Right atrium auricular region (tissue), 2 donors: ENCODE measurements around the gene THAP8. TPM values are rescaled to one million over a fixed set of nuclear protein-coding genes. Genes with fewer than 3 reads are reported as not detected.

Source experiments
- DNase-seq: peaks from one replicate; pipeline ENCODE4 v3.0.0-alpha.2; 2019; ENCODE audit warnings: low spot score
- H3K27ac ChIP-seq, 2 donors: fragments of 200-600 bp; sonication (generic); 1 replicate in 1 of 2; 2 replicates in 1 of 2; pipeline ENCODE4 v1.5.1; 2016 to 2019
- H3K27me3 ChIP-seq, 2 donors: fragments of 200-600 bp; sonication (generic); one replicate each; pipeline versions ENCODE4 v1.5.1 to v1.6.0; 2017 to 2019
- H3K36me3 ChIP-seq: fragments of 200-600 bp; sonication (generic); one replicate; pipeline ENCODE4 v1.5.1; 2016
- H3K4me1 ChIP-seq, 2 donors: fragments of 200-600 bp; sonication (generic); one replicate each; pipeline versions ENCODE4 v1.5.1 to v1.6.0; 2017 to 2019
- H3K4me3 ChIP-seq, 2 donors: fragments of 200-600 bp; sonication (generic); 1 replicate in 1 of 2; 2 replicates in 1 of 2; pipeline ENCODE4 v1.5.1; 2017 to 2019; ENCODE audit warnings: mild to moderate bottlenecking in 1 of 2, moderate library complexity in 1 of 2
- H3K9me3 ChIP-seq, 2 donors: fragments of 200-600 bp; sonication (generic); one replicate each; pipeline ENCODE4 v1.5.1; 2019
- total RNA-seq, 2 donors: library from RNA; depleted of rRNA; stranded (reverse); fragments of >200 nt; gene quantifications; one replicate each; pipeline ENCODE4 v1.1.0, GENCODE V29; 2016
- TF ChIP-seq, protein P1 (sequence below), 2 donors: fragments of 200-600 bp; sonication (generic); IDR thresholded peaks; one replicate each; pipeline ENCODE4 v1.5.1; 2019; ENCODE audit warnings: antibody characterized with exemption in 2 of 2

The THAP8 gene
- total RNA-seq, 2 donors from 2014 or later: 5.7 to 11.6 TPM

- H3K4me3 ChIP-seq: no peak overlapping the region
- no peak for DNase-seq
- no peaks in the 10 kb centered on the region for H3K36me3 ChIP-seq
- no peak overlapping the region for H3K27ac ChIP-seq
- H3K4me1 ChIP-seq: no peaks in the 10 kb centered on the region
- TF ChIP-seq, protein P1, sequence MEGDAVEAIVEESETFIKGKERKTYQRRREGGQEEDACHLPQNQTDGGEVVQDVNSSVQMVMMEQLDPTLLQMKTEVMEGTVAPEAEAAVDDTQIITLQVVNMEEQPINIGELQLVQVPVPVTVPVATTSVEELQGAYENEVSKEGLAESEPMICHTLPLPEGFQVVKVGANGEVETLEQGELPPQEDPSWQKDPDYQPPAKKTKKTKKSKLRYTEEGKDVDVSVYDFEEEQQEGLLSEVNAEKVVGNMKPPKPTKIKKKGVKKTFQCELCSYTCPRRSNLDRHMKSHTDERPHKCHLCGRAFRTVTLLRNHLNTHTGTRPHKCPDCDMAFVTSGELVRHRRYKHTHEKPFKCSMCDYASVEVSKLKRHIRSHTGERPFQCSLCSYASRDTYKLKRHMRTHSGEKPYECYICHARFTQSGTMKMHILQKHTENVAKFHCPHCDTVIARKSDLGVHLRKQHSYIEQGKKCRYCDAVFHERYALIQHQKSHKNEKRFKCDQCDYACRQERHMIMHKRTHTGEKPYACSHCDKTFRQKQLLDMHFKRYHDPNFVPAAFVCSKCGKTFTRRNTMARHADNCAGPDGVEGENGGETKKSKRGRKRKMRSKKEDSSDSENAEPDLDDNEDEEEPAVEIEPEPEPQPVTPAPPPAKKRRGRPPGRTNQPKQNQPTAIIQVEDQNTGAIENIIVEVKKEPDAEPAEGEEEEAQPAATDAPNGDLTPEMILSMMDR (IDR thresholded peaks at IDR 0.05): no peak
- no peaks in the 10 kb centered on the region for H3K9me3 ChIP-seq
- H3K27me3 ChIP-seq: no peaks in the 10 kb centered on the region
Observed at GRCh38 chr19:36061367-36061766, 7.3 kb upstream of the THAP8 start.

DNA sequence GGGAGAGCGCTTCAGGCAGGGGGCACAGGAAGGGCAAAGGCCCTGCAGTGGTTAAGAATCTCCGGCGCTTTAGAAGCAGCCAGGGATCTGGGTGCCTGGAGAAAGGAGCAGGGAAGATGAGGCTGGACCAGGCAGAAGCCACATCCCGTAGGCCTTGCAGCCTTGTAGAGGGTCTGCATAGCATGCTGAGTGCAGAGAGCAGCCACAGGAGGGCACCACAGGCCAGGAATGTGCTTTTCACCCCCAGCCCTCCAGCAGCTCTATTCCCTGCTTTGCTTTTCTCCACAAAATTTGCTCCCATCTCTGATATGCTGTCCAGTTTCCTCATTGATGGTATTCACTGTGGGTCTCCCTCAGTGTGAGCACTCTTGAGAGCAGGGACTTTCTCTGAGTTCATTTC lies 6.3 kb upstream of the THAP8 start:
- DNase-seq: no peak

DNA sequence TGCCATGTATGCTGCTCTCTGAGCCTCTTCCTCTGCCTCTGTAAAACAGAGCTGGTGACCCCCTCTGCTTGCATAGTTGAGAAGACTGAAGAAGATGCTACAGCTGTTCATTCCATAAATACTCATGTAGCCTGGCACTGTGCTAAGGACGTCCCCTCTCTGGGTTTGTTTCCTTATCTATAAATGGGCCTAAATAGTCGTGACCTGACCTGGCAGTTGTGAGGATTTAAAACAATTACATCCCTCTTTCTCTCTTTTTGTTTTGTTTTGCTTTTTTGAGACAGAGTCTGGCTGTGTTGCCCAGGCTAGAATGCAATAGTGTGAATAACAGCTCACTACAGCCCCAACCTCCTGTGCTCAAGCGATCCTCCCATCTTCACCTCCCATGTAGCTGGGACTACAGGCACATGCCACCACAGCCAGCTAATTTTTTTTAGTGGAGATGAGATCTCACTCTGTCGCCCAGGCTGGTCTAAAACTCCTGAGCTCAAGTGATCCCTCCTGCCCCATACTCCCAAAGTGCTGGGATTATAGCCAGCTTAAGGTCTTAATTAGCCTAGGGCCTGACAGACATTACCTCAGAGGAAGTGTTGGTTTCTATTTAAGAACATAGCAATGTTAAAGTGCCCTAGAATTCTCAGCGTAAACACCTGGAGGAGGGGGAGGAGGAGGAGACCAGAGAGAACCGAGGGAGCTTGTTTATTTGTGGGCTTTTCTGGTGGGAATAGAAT lies 5.3 kb upstream of the THAP8 start:
- Histone ChIP-seq H3K4me3 (no peak overlapping the region), H3K27me3 (no peaks in the 10 kb centered on the region), H3K9me3 (no peaks in the 10 kb centered on the region), H3K36me3 (no peaks in the 10 kb centered on the region), H3K4me1 (peaks cover 0 to 10% of the 10 kb centered on the region in 2 donors), H3K27ac (no peak overlapping the region)
- TF ChIP-seq, protein P1 (IDR thresholded peaks at IDR 0.05): no peak
- no peak for DNase-seq

More for the DNA sequence above, 6.3 kb upstream of the THAP8 start:
- TF ChIP-seq, protein P1 (IDR thresholded peaks at IDR 0.05): peak; percentile 20 to 64
- Histone ChIP-seq H3K4me3 (no peak overlapping the region), H3K27ac (no peak overlapping the region), H3K36me3 (no peaks in the 10 kb centered on the region), H3K4me1 (peaks cover 0 to 3% of the 10 kb centered on the region in 2 donors), H3K27me3 (no peaks in the 10 kb centered on the region), H3K9me3 (no peaks in the 10 kb centered on the region)

- H3K27me3 ChIP-seq: no peaks in the 10 kb centered on the region
- TF ChIP-seq, protein P1 (IDR thresholded peaks at IDR 0.05): no peak
- DNase-seq: no peak
- peaks cover 0 to 10% of the 10 kb centered on the region in 2 donors for H3K4me1 ChIP-seq
- no peaks in the 10 kb centered on the region for H3K36me3 ChIP-seq
- no peak overlapping the region for H3K4me3 ChIP-seq
- no peaks in the 10 kb centered on the region for H3K9me3 ChIP-seq
- no peak overlapping the region for H3K27ac ChIP-seq
Observed at GRCh38 chr19:36058481-36059179, 4.5 kb upstream of the THAP8 start.

- no peaks in the 10 kb centered on the region for H3K36me3 ChIP-seq
- no peaks in the 10 kb centered on the region for H3K27me3 ChIP-seq
- H3K4me1 ChIP-seq: peaks cover 0 to 10% of the 10 kb centered on the region in 2 donors
- H3K9me3 ChIP-seq: no peaks in the 10 kb centered on the region
- peak; percentile 95 for DNase-seq
- peak within 1 kb of the TSS; percentile 49 to 70 for H3K4me3 ChIP-seq
- peak within 1 kb of the TSS; percentile 93 to 96 for H3K27ac ChIP-seq
- TF ChIP-seq, protein P1 (IDR thresholded peaks at IDR 0.05): no peak
Observed at GRCh38 chr19:36054733-36055686, 925 bp upstream of the THAP8 start, which contains the start of gene WDR62. TSS of gene WDR62 (plus strand) at chr19:36054897. CDS start at chr19:36054972, 75 bp downstream.
